ENCODE measurements around the gene SERPINA1. TPM values are rescaled to one million over a fixed set of nuclear protein-coding genes. Genes with fewer than 3 reads are reported as not detected.

The SERPINA1 gene
- total RNA-seq, 1 donor from 2014 or later: 5.0 TPM

- ATAC-seq (ENCODE audit: poor library complexity) (no peak), DNase-seq (no peak)
- intact Hi-C loops (cut with DNase I): no loop called here
Observed at GRCh38 chr14:94387051-94388026, 1.1 kb downstream of the SERPINA1 start.

GRCh38 chr14:94386085-94387031 is 2.0 kb downstream of the SERPINA1 start:
- intact Hi-C loops (cut with DNase I): no loop called here
- no peak for DNase-seq
- ATAC-seq (ENCODE audit: poor library complexity): no peak

GRCh38 chr14:94385553-94386057 is 2.8 kb downstream of the SERPINA1 start:
- ATAC-seq (ENCODE audit: poor library complexity): no peak

GRCh38 chr14:94384342-94384741 is 4.1 kb downstream of the SERPINA1 start:
- DNase-seq (no peak), ATAC-seq (ENCODE audit: poor library complexity) (no peak)
- intact Hi-C loops (cut with DNase I): no loop called here

More at GRCh38 chr14:94385553-94386057, 2.8 kb downstream of the SERPINA1 start:
- intact Hi-C loops (cut with DNase I): no loop called here
- no peak for DNase-seq

GRCh38 chr14:94383777-94384176 is 4.6 kb downstream of the SERPINA1 start:
- DNase-seq (no peak), ATAC-seq (ENCODE audit: poor library complexity) (no peak)
- intact Hi-C loops (cut with DNase I): no loop called here

GRCh38 chr14:94382716-94383596 is 5.4 kb downstream of the SERPINA1 start:
- intact Hi-C loops (cut with DNase I): no loop called here
- DNase-seq (no peak), ATAC-seq (ENCODE audit: poor library complexity) (no peak)

GRCh38 chr14:94382099-94382715 is 6.2 kb downstream of the SERPINA1 start:
- no peak for ATAC-seq (ENCODE audit: poor library complexity)
- intact Hi-C loops (cut with DNase I): no loop called here
- DNase-seq: no peak

GRCh38 chr14:94381149-94382030 is 7.0 kb downstream of the SERPINA1 start:
- no peak for ATAC-seq (ENCODE audit: poor library complexity)
- intact Hi-C loops (cut with DNase I): no loop called here
- DNase-seq: no peak

GRCh38 chr14:94380225-94381148 is 7.9 kb downstream of the SERPINA1 start:
- DNase-seq: no peak
- intact Hi-C loops (cut with DNase I): no loop called here
- ATAC-seq (ENCODE audit: poor library complexity): no peak

- intact Hi-C loops (cut with DNase I): no loop called here
- no peak for ATAC-seq (ENCODE audit: poor library complexity)
- DNase-seq: no peak
Observed at GRCh38 chr14:94379291-94380224, 8.8 kb downstream of the SERPINA1 start.

GRCh38 chr14:94378527-94379290 is 9.7 kb downstream of the SERPINA1 start:
- intact Hi-C loops (cut with DNase I): no loop called here
- DNase-seq: no peak
- no peak for ATAC-seq (ENCODE audit: poor library complexity)

GRCh38 chr14:94377866-94378470 is 10.4 kb downstream of the SERPINA1 start:
- DNase-seq (no peak), ATAC-seq (ENCODE audit: poor library complexity) (no peak)
- intact Hi-C loops (cut with DNase I): no loop called here

GRCh38 chr14:94376976-94377865 is 11.2 kb downstream of the SERPINA1 start:
- intact Hi-C loops (cut with DNase I): no loop called here
- DNase-seq: no peak
- ATAC-seq (ENCODE audit: poor library complexity): no peak
